Stomach (tissue), 4 donors: Measurements from ENCODE around the gene BARD1.

Source experiments
- EP300 ChIP-seq: sonication (generic); formaldehyde crosslinking; IDR thresholded peaks from one replicate; pipeline ENCODE4 v1.6.1; 2017; ENCODE audit warnings: antibody characterized with exemption
- POLR2A ChIP-seq, 4 donors: fragments of 450-650 bp; IDR thresholded peaks; one replicate each; pipeline ENCODE4 v1.6.1; 2016; ENCODE audit warnings: antibody characterized with exemption in 4 of 4, control low read depth in 2 of 4, mild to moderate bottlenecking in 1 of 4, moderate library complexity in 1 of 4
- POLR2AphosphoS5 ChIP-seq, 3 donors: sonication (generic); formaldehyde crosslinking; IDR thresholded peaks; one replicate each; pipeline ENCODE4 v1.6.1; 2016; ENCODE audit warnings: antibody characterized with exemption in 3 of 3
- TF ChIP-seq, protein P1 (sequence below), 7 experiments: fragments of 450-650 bp in 4 of 7; fragments of 200-600 bp in 3 of 7; sonication (generic) in 3 of 7; IDR thresholded peaks; one replicate each; pipeline ENCODE4 v1.5.1; 2016 to 2019; ENCODE audit warnings: antibody characterized with exemption in 7 of 7, control low read depth in 2 of 7, mild to moderate bottlenecking in 1 of 7

DNA sequence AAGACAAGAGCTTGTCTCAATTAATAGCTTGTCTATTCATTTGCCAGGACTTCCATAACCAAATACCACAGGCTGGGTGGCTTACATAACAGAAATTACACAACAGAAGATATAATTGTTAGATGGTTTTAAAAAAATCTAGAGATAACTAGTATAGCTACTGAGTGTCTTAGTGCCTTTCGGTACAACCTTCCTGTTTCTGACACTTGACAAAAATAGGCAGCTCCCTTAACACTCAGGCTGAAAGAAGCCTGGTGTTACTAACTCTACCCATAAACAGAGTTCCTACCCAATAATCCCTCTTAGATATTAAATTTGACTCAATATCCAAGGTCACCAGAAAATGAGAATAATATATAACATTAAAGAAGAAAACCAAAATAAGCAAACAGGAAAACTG, 129.7 kb downstream of the BARD1 start:
- TF ChIP-seq, protein P1, sequence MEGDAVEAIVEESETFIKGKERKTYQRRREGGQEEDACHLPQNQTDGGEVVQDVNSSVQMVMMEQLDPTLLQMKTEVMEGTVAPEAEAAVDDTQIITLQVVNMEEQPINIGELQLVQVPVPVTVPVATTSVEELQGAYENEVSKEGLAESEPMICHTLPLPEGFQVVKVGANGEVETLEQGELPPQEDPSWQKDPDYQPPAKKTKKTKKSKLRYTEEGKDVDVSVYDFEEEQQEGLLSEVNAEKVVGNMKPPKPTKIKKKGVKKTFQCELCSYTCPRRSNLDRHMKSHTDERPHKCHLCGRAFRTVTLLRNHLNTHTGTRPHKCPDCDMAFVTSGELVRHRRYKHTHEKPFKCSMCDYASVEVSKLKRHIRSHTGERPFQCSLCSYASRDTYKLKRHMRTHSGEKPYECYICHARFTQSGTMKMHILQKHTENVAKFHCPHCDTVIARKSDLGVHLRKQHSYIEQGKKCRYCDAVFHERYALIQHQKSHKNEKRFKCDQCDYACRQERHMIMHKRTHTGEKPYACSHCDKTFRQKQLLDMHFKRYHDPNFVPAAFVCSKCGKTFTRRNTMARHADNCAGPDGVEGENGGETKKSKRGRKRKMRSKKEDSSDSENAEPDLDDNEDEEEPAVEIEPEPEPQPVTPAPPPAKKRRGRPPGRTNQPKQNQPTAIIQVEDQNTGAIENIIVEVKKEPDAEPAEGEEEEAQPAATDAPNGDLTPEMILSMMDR (IDR thresholded peaks at IDR 0.05): no peak
- TF ChIP-seq POLR2AphosphoS5 (IDR thresholded peaks at IDR 0.05) (no peak), POLR2A (IDR thresholded peaks at IDR 0.05) (no peak), EP300 (no peak)
